HCT116 (cell line): ENCODE measurements around the gene C17orf114.

Experiments used
- CEBPB ChIP-seq: IDR thresholded peaks from 2 replicates; pipeline ENCODE4 v1.6.1; 2012; ENCODE audit warnings: low read depth
- CTCF ChIP-seq, 3 experiments: fragments of 200-600 bp in 1 of 3; sonication (generic) in 1 of 3; IDR thresholded peaks in 2 of 3; conservative IDR thresholded peaks in 1 of 3; 2 replicates each; pipeline ENCODE4 v1.5.1; 2012 to 2017; ENCODE audit warnings: low read depth in 2 of 3, low read length in 2 of 3, antibody characterized with exemption in 1 of 3, borderline replicate concordance in 1 of 3, control low read depth in 1 of 3, mild to moderate bottlenecking in 1 of 3, mixed read lengths in 1 of 3, mixed run types in 1 of 3, moderate library complexity in 1 of 3; ENCODE audit not compliant: insufficient read depth in 1 of 3
- EGR1 ChIP-seq: IDR thresholded peaks from 2 replicates; pipeline ENCODE4 v1.6.1; 2012; ENCODE audit warnings: low read depth
- ELF1 ChIP-seq: IDR thresholded peaks from 2 replicates; pipeline ENCODE4 v1.6.1; 2012; ENCODE audit warnings: low read depth, borderline replicate concordance
- EZH2 ChIP-seq: fragments of 200-600 bp; sonication (generic); IDR thresholded peaks from 2 replicates; pipeline ENCODE4 v1.6.1; 2017; ENCODE audit warnings: antibody characterized with exemption, mixed run types
- EZH2phosphoT487 ChIP-seq: fragments of 200-600 bp; IDR thresholded peaks from 2 replicates; pipeline ENCODE4 v1.6.1; 2018; ENCODE audit warnings: antibody characterized with exemption, borderline replicate concordance
- MAX ChIP-seq: IDR thresholded peaks from 2 replicates; pipeline ENCODE4 v1.6.1; 2012
- POLR2A ChIP-seq: IDR thresholded peaks from 2 replicates; pipeline ENCODE4 v1.7.0; 2011; ENCODE audit warnings: borderline replicate concordance; ENCODE audit not compliant: insufficient read depth, insufficient read length; ENCODE audit errors: extremely low read depth
- RAD21 ChIP-seq: IDR thresholded peaks from 2 replicates; pipeline ENCODE4 v1.6.1; 2012; ENCODE audit warnings: low read depth, mild to moderate bottlenecking
- REST ChIP-seq: IDR thresholded peaks from 2 replicates; pipeline ENCODE4 v1.6.1; 2012; ENCODE audit warnings: low read depth
- SP1 ChIP-seq: IDR thresholded peaks from 2 replicates; pipeline ENCODE4 v1.6.1; 2012; ENCODE audit warnings: low read depth
- ZFX ChIP-seq: fragments of 450-650 bp; IDR thresholded peaks from 2 replicates; pipeline ENCODE4 v1.6.1; 2017

- TF ChIP-seq CTCF (IDR thresholded peaks at IDR 0.05 in 2 of 3, conservative IDR thresholded peaks at IDR 0.05 in 1 of 3; ENCODE audit: borderline replicate concordance in 1 of 3, insufficient read depth in 1 of 3, low read depth in 2 of 3, low read length in 2 of 3), result no peak
- no peak for TF ChIP-seq ZFX
- TF ChIP-seq POLR2A, result no peak
- TF ChIP-seq EZH2, result no peak
- no peak for TF ChIP-seq ELF1
- TF ChIP-seq CEBPB, result no peak
- TF ChIP-seq RAD21, result no peak
- TF ChIP-seq EGR1, result no peak
- no peak for TF ChIP-seq MAX
- TF ChIP-seq SP1, result no peak
- TF ChIP-seq EZH2phosphoT487, result no peak
- TF ChIP-seq REST, result no peak
Measured at GRCh38 chr17:4795168-4795567, 7.0 kb downstream of the C17orf114 start.
